ENCODE data around the gene COIL.
"Not testable (repeated sequence)": the region's sequence is repeated elsewhere in the genome, so short reads cannot be mapped to it uniquely, and the experiment has no call there.

COIL gene, protein sequence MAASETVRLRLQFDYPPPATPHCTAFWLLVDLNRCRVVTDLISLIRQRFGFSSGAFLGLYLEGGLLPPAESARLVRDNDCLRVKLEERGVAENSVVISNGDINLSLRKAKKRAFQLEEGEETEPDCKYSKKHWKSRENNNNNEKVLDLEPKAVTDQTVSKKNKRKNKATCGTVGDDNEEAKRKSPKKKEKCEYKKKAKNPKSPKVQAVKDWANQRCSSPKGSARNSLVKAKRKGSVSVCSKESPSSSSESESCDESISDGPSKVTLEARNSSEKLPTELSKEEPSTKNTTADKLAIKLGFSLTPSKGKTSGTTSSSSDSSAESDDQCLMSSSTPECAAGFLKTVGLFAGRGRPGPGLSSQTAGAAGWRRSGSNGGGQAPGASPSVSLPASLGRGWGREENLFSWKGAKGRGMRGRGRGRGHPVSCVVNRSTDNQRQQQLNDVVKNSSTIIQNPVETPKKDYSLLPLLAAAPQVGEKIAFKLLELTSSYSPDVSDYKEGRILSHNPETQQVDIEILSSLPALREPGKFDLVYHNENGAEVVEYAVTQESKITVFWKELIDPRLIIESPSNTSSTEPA

DNA sequence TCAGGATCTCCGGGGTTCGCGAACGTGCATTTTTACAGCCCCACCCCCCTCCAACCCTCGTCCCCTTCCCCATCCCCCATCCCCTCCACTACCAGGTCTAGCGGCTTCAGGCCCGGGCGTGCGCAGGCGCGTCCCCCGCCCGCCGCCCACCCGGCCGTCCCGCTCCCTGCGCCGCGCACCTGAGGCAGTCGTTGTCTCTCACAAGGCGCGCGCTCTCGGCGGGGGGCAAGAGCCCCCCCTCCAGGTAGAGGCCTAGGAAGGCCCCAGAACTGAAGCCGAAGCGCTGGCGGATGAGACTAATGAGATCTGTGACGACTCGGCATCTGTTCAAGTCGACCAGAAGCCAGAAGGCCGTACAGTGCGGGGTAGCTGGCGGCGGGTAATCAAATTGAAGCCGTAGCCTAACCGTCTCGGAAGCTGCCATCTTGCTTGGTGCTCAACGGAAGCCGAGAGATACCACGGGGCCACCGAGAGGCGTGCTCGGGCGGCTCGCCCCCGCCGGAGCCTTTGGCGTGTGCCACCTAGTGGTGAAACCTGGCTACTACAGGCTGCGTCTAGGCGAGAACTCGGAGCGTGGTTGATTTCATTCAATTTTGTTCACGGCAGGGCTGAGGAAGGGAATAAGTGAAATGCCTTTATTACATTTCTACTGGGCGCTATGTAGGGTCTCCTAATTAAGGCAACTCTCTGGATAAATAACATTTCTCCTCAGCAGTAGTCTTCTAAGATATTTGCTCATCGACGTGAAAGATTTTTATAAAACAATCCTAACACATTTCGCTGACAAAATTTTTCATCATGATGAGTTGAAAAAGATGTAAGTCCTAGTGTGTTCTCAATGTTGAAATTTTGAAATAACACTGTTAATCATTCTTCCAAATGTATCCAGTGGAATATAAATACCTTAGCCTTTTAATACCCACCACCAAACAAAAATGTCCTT lies at the start of gene COIL:
Gene COIL (minus strand): TSS at position 455 of the 943 bp plus-strand sequence. CDS start 31 bp downstream, at position 424.
- DNase-seq: peak; percentile 81 to 87

DNA sequence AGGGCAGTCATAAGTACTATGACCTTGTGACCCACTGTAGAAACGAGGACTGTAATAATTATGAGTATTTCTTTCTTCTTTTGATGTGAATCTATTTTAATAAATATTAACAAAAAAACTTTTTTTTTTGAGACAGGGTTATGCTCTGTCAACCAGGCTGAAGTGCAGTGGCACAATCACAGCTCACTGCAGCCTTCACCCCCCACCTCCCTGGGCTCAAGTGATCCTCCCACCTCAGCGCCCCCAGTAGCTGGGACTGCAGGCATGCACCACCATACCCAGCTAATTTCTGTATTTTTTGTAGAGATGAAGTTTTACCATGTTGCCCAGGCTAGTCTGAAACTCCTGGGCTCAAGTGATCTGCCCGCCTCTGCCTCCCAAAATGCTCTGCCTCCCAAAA lies 49.6 kb upstream of the COIL start:
- DNase-seq: no peak

DNA sequence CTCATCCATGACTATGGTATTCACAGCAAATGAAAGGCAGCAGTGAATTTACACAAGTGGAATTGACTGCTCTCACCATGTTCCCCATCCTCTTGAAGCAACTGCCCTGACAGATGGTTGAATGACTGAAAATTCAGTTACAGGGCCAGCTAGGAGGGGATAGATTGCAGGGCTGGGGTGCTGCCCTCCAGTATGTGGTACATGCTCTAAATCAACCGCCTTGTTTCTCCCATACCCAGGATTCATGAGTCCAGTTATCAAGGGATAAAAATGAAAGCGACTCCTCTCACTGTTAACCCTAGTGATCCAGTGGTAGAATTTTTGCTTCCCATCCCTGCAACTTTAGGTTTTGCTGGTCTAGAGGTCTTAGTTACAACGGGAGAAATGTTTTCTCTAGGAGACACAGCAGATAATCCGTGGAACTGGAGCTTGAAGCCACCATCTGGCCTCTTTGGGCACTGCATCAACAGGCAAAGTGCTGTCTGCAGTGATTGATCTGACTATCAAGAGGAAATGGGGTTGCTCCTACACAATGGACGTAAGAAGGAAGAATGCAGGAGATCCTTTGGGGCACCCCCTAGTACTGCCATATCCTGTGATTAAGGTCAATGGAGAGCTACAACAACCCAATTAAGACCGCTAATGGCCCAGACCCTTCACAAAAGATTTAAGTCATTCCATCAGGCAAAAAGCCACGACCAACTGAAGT lies 49.0 kb upstream of the COIL start:
- peak; percentile 41 to 48 for DNase-seq

DNA sequence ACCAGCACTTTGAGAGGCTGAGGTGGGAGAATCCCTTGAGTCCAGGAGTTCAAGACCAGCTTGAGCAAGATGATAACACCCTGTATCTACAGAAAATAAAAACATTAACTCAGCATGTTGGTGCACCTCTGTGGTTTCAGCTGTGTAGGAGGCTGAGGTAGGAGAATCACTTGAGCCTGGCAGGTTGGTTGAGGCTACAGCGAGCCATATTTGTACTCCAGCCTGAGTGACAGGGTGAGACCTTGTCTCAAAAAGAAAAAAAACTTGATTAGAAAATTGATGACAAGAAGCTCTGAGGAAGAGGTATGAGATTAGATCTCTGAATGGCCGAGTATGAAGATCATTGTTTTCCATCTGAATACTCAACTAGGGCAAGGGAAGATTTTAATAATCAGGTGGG lies 48.1 kb upstream of the COIL start:
- DNase-seq: no peak

DNA sequence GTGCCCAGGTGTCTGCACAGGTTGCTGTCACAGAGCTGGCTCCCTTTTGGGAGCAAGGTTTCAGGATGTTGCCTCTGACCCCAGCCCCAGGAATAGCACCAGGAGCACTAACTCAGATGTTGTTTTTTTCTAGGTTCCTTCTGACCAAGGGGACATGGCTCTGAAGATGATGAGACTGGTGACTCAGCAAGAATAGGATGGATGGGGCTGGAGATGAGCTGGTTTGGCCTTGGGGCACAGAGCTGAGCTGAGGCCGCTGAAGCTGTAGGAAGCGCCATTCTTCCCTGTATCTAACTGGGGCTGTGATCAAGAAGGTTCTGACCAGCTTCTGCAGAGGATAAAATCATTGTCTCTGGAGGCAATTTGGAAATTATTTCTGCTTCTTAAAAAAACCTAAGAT lies 45.2 kb upstream of the COIL start:
- DNase-seq: no peak

DNA sequence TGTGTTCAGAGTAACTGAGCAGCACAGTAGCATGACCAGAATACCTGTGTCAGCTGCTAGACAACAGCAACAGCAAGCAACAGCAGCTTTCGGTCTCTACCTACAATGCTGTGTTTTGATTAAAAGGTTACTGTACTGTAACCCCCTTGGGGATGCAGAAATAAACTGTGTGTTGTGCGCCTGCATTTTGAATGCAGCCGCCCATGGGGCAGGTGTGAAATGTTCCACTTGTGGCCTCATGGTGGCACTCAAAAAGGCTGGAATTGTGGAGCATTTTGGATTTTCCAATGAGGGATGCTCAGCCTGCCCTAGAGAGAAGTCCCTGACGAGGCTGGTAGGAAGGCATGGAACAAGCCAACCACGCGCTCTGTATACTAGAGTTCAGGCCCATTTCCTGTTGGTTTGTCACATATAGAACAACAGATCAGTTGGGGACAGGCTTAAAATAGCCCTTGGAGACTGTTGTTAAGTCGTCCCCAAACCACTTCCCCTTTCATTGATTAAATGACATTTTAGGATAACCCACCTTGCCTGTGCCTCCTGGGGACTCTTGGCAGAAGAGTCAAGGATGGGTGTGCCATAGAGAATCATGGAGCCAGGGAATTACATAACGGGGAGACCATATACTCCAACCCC lies 44.2 kb upstream of the COIL start:
- no peak for DNase-seq

DNA sequence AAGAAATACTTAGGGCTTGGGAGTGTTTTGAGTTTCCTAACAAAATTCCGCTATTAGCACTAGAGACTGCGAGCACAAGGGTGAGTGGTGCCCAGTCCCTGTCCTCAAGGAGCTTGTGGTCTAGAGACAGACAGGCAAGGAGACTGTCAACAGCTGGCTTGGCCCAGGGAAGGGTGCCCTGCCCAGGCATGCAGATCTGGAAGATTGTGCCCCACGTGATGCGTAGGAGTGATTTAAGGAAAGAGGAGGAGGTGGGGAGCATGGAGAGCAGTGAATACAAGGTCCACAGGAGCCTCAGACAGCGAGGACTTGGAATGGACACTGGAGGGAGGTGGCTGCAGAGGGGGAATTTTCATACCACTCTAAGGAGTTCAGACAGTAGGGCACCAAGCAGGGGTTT lies 42.1 kb upstream of the COIL start:
- DNase-seq: no peak

DNA sequence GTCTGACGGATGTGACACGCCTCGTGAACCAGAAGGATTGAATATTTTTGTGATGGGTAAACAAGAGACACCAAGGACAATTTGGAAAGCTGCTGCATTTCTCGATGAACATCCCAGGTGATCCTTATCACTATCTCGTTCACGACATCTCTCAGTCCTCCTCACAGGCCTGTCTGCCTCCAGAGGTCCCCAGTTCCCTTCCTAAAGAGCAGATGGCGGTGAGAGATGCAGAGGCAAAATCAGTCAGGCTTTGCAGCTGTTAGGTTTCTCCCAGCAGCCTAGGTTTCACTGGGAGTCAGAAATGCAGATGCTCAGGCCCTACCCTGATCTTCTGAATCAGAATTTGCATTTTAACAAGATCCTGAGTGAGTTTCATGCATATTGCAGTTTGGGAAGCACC lies 40.7 kb upstream of the COIL start:
- no peak for DNase-seq

DNA sequence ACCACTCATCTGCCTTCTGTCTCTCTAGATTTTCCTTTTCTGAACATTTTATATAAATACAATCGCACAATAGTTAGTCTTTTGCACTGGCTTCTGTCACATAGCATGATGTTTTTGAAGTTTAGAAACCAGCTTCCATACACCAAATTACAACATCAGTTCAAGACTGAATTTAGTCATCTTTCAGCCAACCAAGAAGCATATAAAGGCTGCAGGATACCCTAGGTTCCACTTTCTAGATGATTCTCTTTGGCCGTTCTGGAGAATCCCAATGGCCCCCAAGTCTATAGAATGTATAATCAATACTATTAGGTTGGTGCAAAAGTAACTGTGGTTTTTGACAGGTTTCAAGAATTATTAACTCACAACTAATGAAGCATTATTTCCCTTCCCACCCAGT lies 36.5 kb upstream of the COIL start:
- DNase-seq: no peak

DNA sequence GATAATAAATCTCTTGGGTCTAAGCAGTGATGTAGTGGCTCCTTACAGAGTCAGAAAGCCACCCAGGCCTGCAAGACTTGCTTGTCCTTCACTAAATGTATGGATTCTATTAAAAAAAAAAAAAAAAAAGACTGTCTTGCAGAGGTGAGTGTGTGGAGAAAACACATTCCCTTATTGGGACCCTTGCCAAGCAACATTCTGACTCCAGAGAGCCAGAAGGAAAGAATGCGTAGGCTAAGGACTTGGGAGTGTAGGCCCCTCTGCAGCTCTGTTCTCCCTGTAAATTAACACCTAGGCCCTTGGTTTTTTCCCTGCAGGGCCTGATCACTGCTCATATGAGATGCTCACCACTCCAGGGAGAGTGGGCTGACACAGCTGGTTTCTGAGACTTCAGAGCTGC lies 34.9 kb upstream of the COIL start:
- DNase-seq: no peak

DNA sequence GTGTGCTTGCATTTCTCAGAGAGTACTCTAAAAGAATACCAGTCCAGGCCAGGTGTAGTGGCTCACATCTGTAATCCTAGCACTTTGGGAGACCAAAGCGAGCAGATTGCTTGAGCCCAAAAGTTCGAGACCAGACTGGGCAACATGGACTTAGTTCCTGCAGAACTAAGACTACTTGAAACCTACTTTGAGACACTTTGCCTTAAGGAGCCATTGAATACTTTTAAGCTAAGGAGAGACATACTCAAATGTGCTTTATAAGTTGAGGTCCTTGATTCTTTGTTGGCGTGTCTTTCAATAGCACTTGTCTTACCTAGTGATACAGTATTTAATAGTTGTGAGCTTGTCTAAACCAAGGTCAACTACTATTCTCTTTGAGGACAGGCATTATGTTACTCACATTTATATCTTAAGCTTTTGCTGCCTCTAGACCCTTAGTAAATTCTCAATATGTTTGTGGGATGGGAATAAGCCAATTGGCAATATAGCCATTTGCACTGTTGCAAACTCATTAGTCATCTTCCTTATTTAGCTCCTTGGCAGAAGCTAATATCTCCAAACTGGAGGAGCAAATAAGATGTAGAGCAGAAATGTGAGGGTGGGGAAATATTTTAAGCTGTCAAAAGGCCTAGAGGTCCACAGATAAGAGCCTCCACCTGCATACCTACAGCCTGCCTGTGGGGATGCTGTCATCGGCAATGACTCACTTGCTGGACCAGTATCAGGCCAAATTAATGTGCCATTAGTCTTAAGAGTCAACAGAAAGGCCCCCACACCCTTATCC lies 33.4 kb upstream of the COIL start:
- DNase-seq: no peak

DNA sequence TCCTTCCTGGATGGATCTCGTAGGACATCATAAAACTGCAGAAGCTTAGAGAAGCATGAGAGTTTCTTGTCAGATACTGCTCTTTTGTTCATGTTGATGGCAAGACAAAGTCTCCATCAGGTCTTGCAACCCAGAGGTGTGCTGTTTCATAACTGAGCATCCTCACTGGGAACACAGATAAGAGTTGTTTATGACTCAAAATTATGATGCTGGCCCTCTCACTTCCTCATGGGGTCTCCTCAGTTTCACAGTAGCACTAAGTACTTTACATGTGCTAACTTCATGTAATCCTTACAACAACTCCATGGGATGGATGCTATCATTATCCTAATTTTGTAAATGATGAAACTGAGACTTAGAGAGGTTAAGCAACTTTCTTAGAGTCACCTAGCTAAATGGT lies 31.5 kb upstream of the COIL start:
- no peak for DNase-seq

DNA sequence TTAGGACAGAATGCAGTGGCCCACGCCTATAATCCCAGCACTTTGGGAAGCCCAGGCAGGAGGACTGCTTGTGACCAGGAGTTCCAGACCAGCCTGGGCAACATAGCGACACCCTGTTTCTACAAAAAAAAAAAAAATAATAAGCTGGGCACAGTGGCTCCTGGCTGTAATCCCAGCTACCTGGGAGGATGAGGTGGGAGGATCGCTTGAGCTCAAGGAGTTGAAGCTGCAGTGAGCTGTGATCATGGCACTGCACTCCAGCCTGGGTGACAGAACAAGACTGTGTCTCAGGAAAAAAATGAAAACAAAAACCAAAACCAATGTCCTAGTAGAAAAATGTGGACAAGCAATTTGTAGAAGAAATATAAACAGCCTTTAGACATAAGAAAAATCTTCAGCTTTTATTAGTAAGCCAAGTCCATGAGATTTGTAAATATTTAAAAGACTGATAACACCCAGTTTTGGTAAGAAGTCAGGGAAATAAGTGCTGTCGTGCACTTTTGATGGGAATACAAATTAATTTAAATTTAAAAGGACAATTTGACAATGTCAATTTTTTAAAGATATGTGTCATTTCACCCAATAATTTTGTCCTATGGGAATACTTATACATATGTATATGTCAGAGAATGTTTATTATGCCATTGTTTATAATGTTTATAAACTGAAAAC lies 28.2 kb upstream of the COIL start:
- DNase-seq: no peak

DNA sequence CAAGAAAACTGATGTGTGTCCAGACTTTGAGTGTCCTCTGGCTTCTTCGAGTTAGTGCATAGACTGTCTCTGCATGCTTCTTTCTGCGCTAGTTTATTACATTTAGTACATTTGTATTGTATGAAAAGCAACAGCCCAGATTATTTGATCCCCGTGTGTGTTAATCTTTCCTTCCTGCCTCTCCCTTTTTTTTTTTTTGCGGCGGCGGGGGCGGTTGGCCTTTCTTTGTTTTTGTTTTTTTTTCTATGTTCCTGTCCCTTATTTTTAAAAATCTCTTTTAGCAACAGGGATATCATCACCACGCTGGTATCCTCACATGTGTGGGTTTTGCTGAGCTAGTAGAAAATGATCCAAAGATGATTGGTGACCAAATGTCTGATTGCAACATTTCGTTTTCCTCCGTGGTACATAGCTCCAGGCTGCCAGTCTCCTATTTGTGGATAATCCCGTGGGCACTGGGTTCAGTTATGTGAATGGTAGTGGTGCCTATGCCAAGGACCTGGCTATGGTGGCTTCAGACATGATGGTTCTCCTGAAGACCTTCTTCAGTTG lies 26.5 kb upstream of the COIL start:
- no peak for DNase-seq

DNA sequence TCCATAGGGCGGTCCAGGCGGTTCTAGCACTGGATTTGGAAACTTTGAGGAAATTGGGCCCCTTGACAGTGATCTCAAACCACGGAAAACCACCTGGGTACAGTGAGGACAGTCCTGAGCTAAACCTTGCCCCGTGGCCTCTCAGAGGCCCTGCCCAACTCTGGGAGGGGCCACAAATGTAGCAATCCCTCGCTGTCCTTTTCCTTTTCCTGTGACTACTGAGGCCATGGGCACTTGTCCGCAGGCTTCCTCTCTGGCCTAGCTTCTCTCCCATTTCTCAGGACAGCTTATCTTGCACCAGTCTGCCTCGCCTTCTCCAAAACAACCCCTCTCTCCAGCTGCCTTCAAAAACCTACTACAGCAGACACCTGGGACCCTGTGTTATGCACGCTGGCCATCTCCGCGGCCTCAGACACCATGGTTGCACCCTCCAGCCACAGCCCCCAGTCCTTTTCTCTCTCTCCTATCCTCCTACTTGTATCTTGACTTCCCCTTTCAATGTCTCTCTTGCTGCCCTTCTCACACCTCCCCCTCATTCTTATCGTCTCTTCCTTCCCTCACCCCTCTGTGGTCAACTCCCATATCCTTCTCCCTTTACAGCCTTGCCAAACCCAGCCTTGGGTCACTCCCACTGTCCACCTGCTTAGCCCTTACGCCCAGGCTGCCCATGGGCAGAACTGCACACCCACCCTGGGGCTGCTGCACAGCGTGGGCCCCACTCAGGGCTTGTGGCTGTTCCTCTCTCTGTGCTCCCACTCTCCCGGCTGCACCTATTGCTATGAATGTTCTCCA lies 24.7 kb upstream of the COIL start:
- DNase-seq: no peak

DNA sequence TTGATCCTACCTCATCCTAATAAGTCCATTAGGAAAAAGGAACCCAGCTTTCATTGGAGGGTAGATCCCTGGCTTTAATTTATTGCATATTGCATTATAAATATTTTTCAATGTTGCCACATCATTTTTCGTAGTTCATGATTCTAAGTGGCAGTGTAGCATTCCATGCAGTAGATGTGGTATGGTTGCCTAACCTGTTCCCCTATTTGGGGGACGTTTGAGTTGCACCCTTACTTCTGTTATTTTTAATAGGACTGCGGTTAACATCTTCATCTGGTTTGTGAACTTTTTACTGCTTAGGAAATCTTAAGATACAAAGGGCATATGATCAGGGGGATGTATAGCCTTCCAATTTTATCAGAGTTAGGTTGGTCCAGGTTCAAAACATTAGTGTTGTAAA lies 22.5 kb upstream of the COIL start:
- no peak for DNase-seq

DNA sequence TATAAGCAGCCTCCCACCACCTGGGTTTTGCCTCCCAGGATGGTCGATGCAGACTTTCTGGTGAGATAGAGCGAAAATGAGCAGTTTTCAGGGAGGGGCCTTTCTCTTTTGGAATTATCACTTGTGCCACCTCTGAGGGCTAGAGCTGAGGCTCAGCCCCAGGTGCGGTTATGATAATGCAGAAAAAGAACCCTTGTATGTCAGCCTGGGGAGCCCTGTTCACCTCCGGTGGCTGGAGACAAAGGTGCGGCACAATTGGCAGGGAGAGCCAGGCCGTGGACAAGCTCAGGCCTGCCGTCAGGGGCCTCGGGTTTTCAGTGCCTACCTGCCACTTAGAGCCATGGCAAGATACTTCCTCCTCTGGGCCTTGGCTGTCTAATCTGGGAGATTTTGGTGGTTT lies 21.5 kb upstream of the COIL start:
- peak; percentile 65 to 78 for DNase-seq

DNA sequence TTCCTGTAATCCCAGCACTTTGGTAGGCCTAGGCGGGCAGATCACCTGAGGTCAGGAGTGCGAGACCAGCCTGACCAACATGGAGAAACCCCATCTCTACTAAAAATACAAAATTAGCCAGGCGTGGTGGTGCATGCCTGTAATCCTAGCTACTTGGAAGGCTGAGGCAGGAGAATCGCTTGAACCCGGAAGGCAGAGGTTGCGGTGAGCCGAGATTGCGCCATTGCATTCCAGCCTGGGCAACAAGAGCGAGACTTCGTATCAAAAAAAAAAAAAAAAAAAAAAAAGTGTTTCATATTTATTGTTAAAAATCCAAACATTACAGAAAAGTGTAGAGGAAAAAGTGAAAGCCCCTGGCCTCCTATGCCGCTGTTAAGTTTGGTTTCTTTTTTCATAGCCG lies 19.7 kb upstream of the COIL start:
- DNase-seq: not testable (repeated sequence)

DNA sequence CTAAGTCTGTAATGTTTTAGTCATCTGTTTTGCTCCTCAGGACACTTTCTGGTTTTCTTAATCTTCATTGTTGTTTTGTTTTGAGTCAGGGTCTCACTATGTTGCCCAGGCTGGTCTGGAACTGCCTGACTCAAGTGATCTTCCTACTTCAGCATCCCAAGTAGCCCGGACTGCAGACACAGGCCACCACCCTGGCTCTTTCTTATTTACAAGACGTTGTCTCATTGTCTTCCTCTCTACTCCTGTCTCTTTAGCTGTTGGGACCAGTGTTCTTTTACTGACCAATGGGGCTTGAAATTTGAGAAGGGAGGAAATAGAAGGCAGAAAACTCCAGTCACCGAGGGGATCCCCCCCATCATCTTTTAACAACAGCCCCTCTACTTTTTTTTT lies 18.2 kb upstream of the COIL start:
- DNase-seq: no peak
